ENCODE results near the gene PCDHGA2.

Gene PCDHGA2

DNA sequence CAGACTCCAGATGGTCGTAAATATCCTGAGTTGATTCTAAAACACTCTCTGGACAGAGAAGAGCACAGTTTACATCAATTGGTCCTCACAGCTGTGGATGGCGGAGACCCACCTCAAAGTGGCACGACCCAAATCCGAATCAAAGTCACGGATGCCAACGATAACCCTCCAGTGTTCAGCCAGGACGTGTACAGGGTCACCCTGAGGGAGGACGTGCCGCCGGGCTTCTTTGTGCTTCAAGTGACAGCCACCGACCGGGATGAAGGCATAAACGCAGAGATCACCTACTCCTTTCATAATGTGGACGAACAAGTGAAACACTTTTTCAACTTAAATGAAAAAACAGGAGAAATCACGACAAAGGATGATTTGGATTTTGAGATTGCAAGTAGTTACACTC is 22.1 kb downstream of the PCDHGA2 start:
- TF ChIP-seq, protein P1, sequence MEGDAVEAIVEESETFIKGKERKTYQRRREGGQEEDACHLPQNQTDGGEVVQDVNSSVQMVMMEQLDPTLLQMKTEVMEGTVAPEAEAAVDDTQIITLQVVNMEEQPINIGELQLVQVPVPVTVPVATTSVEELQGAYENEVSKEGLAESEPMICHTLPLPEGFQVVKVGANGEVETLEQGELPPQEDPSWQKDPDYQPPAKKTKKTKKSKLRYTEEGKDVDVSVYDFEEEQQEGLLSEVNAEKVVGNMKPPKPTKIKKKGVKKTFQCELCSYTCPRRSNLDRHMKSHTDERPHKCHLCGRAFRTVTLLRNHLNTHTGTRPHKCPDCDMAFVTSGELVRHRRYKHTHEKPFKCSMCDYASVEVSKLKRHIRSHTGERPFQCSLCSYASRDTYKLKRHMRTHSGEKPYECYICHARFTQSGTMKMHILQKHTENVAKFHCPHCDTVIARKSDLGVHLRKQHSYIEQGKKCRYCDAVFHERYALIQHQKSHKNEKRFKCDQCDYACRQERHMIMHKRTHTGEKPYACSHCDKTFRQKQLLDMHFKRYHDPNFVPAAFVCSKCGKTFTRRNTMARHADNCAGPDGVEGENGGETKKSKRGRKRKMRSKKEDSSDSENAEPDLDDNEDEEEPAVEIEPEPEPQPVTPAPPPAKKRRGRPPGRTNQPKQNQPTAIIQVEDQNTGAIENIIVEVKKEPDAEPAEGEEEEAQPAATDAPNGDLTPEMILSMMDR (conservative IDR thresholded peaks at IDR 0.05; ENCODE audit: control insufficient read depth, insufficient read depth, low read depth, low read length) = no peak
- no peak overlapping the region for H3K4me3 ChIP-seq (ENCODE audit: control insufficient read depth, low read depth, low read length)

DNA sequence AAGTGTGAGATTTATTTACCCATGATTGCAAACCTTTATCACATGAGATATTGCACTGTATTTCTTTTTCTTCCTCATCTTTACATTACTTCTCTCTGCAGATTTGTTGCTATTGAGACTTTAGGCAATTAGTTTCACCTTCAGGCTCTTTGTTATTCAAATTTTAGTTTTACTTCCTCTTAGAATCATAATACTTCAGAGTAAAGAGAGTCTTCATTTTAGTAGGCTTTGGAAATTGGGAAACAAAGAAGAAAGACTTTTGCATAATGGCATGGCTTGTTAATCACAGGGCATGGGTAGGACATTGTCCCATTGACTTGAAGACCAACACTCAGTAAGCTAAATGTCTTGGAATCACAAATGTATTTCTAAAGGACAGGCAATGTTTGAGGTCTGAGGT is 24.2 kb downstream of the PCDHGA2 start:
- no peak overlapping the region for H3K4me3 ChIP-seq (ENCODE audit: control insufficient read depth, low read depth, low read length)
- TF ChIP-seq, protein P1 (conservative IDR thresholded peaks at IDR 0.05; ENCODE audit: control insufficient read depth, insufficient read depth, low read depth, low read length) = no peak
- no peak for DNase-seq (ENCODE audit: low read depth)

More for the DNA sequence above, 22.1 kb downstream of the PCDHGA2 start:
- no peak for DNase-seq (ENCODE audit: low read depth)

DNA sequence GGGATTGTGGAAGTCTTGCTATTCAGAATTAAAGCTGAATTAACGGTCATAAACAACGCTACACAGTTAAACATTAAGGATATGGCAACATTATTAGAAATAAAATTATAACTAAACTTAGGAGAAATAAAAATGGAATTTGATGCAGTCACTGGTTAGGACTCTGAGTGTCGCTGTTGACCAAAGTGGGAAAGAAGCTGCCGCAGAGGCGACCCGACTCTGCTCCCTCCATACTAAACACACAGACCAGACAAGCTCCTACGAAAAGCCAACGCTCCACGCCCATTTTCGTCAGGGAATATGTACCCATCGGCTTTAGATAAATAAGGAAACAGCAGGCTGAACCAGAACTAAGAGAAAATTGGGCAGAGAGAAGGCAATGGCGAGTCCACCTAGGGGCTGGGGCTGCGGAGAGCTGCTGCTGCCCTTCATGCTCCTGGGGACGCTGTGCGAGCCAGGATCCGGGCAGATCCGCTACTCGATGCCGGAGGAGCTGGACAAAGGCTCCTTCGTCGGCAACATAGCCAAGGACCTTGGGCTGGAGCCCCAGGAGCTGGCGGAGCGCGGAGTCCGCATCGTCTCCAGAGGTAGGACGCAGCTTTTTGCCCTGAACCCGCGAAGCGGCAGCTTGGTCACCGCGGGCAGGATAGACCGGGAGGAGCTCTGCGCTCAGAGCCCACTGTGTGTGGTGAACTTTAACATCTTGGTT is 25.5 kb downstream of the PCDHGA2 start, which contains the start of gene PCDHGA5:
Gene PCDHGA5, plus strand, starts transcription at position 211 of the 709 bp plus-strand sequence. Its CDS starts 169 bp downstream, at position 380.
- peak within 1 kb of the TSS; percentile 4 for H3K4me3 ChIP-seq (ENCODE audit: control insufficient read depth, low read depth, low read length)
- DNase-seq (ENCODE audit: low read depth) = peak; percentile 28
- TF ChIP-seq, protein P1 (conservative IDR thresholded peaks at IDR 0.05; ENCODE audit: control insufficient read depth, insufficient read depth, low read depth, low read length) = peak; percentile 15

DNA sequence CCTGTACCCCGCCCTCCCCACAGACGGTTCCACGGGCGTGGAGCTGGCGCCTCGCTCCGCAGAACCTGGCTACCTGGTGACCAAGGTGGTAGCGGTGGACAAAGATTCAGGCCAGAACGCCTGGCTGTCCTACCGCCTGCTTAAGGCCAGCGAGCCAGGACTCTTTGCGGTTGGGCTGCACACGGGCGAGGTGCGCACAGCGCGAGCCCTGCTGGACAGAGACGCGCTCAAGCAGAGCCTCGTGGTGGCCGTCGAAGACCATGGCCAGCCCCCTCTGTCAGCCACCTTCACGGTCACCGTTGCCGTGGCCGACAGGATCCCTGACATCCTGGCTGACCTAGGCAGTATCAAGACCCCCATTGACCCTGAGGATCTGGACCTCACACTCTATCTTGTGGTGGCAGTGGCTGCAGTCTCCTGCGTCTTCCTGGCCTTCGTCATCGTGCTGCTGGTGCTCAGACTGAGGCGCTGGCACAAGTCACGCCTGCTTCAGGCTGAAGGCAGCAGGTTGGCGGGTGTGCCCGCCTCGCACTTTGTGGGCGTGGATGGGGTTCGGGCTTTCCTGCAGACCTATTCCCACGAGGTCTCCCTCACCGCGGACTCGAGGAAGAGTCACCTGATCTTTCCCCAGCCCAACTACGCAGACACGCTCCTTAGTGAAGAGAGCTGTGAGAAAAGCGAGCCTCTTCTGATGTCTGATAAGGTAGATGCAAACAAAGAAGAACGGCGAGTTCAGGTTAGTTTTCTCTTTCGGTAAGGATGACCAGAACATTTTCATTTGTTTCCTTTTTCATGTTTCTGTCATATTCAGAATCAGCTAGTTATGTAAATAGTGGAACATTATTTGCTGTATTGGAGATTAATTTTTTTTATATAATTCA is 27.7 kb downstream of the PCDHGA2 start:
- no peak overlapping the region for H3K4me3 ChIP-seq (ENCODE audit: control insufficient read depth, low read depth, low read length)
- TF ChIP-seq, protein P1 (conservative IDR thresholded peaks at IDR 0.05; ENCODE audit: control insufficient read depth, insufficient read depth, low read depth, low read length) = no peak
- no peak for DNase-seq (ENCODE audit: low read depth)

DNA sequence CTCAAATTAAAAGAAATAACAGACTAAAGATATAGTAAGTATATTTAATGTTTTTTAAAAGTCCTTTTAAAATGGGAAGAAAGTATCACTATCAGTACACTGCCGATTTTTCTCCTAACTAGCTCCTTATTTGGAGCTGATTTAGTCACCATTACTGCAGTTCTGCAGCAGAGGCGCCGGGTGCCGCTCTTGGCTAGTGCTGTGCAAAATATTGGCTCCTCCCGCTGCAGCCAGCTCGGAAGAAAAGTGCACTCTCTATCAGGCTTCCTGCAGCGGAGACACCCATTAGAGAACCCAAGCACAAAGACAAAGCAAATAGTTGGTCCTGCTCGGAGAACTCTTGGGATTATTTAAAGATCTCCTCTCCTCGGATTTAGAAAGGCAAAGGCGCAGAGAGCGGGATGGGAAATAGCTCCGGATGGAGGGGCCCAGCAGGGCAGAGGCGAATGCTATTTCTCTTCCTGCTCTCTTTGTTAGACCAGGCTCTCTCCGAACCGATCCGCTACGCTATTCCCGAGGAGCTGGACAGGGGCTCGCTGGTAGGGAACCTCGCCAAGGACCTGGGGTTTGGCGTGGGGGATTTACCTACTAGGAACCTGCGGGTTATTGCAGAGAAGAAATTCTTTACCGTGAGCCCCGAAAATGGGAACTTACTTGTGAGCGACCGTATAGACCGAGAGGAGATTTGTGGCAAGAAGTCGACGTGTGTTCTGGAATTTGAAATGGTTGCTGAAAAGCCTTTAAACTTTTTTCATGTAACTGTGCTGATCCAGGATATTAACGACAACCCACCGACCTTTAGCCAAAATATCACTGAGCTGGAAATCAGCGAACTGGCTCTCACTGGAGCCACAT is 31.7 kb downstream of the PCDHGA2 start, which contains the start of gene PCDHGB3:
Gene PCDHGB3, plus strand, starts transcription at position 249 of the 855 bp plus-strand sequence. Its CDS starts 153 bp downstream, at position 402.
- H3K4me3 ChIP-seq (ENCODE audit: control insufficient read depth, low read depth, low read length) = peak within 1 kb of the TSS; percentile 22
- DNase-seq (ENCODE audit: low read depth) = peak; percentile 56
- TF ChIP-seq, protein P1 (conservative IDR thresholded peaks at IDR 0.05; ENCODE audit: control insufficient read depth, insufficient read depth, low read depth, low read length) = peak; percentile 44

All from fibroblast of mammary gland (primary cell).